H1 (cell line): ENCODE data around the gene ZNF654. TPM values are rescaled to one million over a fixed set of nuclear protein-coding genes. Genes with fewer than 3 reads are reported as not detected.
A peak's percentile ranks its signal among the peaks of the same experiment; 100 is the strongest.

Experiments used
- CBX8 ChIP-seq: fragments of 300-800, 300-1000 bp; sonication (generic); IDR thresholded peaks from 2 replicates; pipeline ENCODE4 v1.7.1; 2016; ENCODE audit warnings: low read depth, low read length, borderline replicate concordance
- GABPA ChIP-seq: IDR thresholded peaks from 2 replicates; pipeline ENCODE4 v1.6.1; 2011; ENCODE audit warnings: mild to moderate bottlenecking, low read length, moderate library complexity, borderline replicate concordance; ENCODE audit not compliant: insufficient read depth
- HDAC2 ChIP-seq, 2 experiments: fragments of 300-600 bp in 1 of 2; sonication (generic) in 1 of 2; IDR thresholded peaks; 2 replicates each; pipeline ENCODE4 v1.6.1; 2011 to 2012; ENCODE audit warnings: low read depth in 2 of 2, low read length in 2 of 2, mild to moderate bottlenecking in 2 of 2, moderate library complexity in 2 of 2, borderline replicate concordance in 1 of 2, inconsistent platforms in 1 of 2
- JUND ChIP-seq: IDR thresholded peaks from 2 replicates; pipeline ENCODE4 v1.6.1; 2011; ENCODE audit warnings: mild to moderate bottlenecking, improper control_type of control experiment, low read length
- KDM4A ChIP-seq: IDR thresholded peaks from one replicate; pipeline ENCODE4 v1.7.1; 2012; ENCODE audit warnings: low read depth, mild to moderate bottlenecking, moderate library complexity, low read length, inconsistent platforms; ENCODE audit not compliant: severe bottlenecking
- MAX ChIP-seq: IDR thresholded peaks from 2 replicates; pipeline ENCODE4 v1.6.1; 2012; ENCODE audit warnings: inconsistent platforms
- PHF8 ChIP-seq: fragments of 200-600 bp; sonication (generic); conservative IDR thresholded peaks from 2 replicates; pipeline ENCODE4 v1.7.1; 2012; ENCODE audit warnings: low read depth, mild to moderate bottlenecking, inconsistent platforms, low read length, moderate library complexity
- RAD21 ChIP-seq, 2 experiments: IDR thresholded peaks in 1 of 2; conservative IDR thresholded peaks in 1 of 2; 2 replicates each; pipeline ENCODE4 v1.6.1; 2011; ENCODE audit warnings: low read depth in 2 of 2, low read length in 2 of 2, improper control_type of control experiment in 1 of 2, inconsistent platforms in 1 of 2, mild to moderate bottlenecking in 1 of 2, moderate library complexity in 1 of 2
- RFX5 ChIP-seq: IDR thresholded peaks from 2 replicates; pipeline ENCODE4 v1.6.1; 2011; ENCODE audit warnings: low read depth, low read length, improper control_type of control experiment, borderline replicate concordance
- RXRA ChIP-seq: IDR thresholded peaks from 2 replicates; pipeline ENCODE4 v1.6.1; 2011; ENCODE audit warnings: low read depth, mild to moderate bottlenecking, low read length, moderate library complexity; ENCODE audit not compliant: insufficient read depth
- SP1 ChIP-seq: IDR thresholded peaks from 2 replicates; pipeline ENCODE4 v1.6.1; 2011; ENCODE audit warnings: low read depth, low read length
- SP4 ChIP-seq: IDR thresholded peaks from 2 replicates; pipeline ENCODE4 v1.6.1; 2012; ENCODE audit warnings: low read length, inconsistent platforms
- SRF ChIP-seq: IDR thresholded peaks from 2 replicates; pipeline ENCODE4 v1.6.1; 2011; ENCODE audit warnings: mild to moderate bottlenecking, low read depth, low read length, moderate library complexity
- SUZ12 ChIP-seq: fragments of 200-600 bp; sonication (generic); IDR thresholded peaks from 2 replicates; pipeline ENCODE4 v1.6.1; 2012; ENCODE audit warnings: mild to moderate bottlenecking, inconsistent platforms, low read length, moderate library complexity, mixed read lengths
- TAF1 ChIP-seq: IDR thresholded peaks from 2 replicates; pipeline ENCODE4 v1.6.1; 2011; ENCODE audit warnings: mild to moderate bottlenecking, low read depth, low read length
- TBP ChIP-seq: IDR thresholded peaks from 2 replicates; pipeline ENCODE4 v1.6.1; 2011; ENCODE audit warnings: low read depth, low read length, improper control_type of control experiment
- TCF12 ChIP-seq: IDR thresholded peaks from 2 replicates; pipeline ENCODE4 v1.6.1; 2011; ENCODE audit warnings: low read depth, mild to moderate bottlenecking, low read length
- YY1 ChIP-seq: IDR thresholded peaks from 2 replicates; pipeline ENCODE4 v1.6.1; 2011; ENCODE audit warnings: low read depth, mild to moderate bottlenecking, low read length
- polyA plus RNA-seq, 7 experiments: library from polyadenylated mRNA; depleted of rRNA in 3 of 7; stranded (reverse) in 5 of 7; unstranded in 2 of 7; fragments of >200 nt in 5 of 7; fragments of 200-250 nt in 2 of 7; gene quantifications; 1 replicate in 5 of 7; 2 replicates in 1 of 7; 4 replicates in 1 of 7; pipeline versions ENCODE4 v1.2.1 to v1.2.3, GENCODE V29; 2011 to 2013; ENCODE audit warnings: missing spikeins in 2 of 7, mixed read lengths in 2 of 7
- total RNA-seq: library from RNA; stranded (reverse); fragmentation: NEBNext Ultra II Directional; extraction: Animal tissue kit (Norgen Biotek cat#: 25700); gene quantifications from 2 replicates; pipeline ENCODE4 v1.2.1, GENCODE V29; 2021
- TF ChIP-seq, protein P1 (sequence below): IDR thresholded peaks from 2 replicates; pipeline ENCODE4 v1.6.1; 2011; ENCODE audit warnings: low read depth, mild to moderate bottlenecking, low read length; ENCODE audit not compliant: insufficient read depth
- TF ChIP-seq, protein P2 (sequence below): IDR thresholded peaks from 2 replicates; pipeline ENCODE4 v1.6.1; 2011; ENCODE audit warnings: low read length, improper control_type of control experiment

Gene ZNF654
- total and polyA plus RNA-seq, 2 of the 8 experiments (the other 6 are each of a cell fraction or from before 2014, with no cell fraction given): 0.47 to 5.3 TPM

DNA sequence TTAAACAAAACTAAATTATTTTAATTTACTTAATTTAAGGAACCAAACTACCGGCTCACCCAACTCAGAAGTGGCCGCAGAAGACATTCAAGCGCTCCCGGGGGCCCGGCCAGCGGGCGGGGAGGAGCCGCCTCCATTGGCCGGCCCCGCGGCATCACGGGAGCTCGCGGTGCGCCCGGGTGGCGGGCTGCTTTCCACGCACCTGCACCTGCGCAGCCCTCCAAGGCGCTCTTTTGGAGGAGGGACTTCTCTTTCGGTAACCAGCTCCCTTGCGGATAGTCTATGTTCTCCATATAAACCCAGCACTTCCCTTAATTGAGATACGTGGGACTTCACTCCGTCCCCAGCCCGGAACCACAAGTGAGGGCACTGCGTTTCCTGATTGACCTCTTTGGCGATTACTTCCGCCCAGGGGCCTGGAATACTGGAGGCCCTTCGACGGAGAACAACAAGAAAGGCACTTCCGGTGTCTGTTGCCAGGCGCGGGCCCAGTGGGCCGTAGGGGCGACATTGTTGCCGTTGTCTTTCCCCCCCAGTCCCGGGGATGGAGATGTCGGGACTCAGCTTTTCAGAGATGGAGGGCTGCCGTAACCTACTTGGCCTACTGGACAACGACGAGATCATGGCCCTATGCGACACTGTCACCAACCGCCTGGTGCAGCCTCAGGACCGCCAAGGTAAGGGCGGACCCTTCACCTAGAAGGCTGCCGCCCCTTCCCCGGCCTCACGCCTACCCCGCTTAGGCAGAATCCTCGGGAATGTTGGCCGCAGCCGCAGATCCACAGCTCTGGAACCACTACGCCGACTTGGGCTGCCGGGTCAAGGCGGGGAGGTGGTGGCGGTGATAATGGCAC is 90.7 kb downstream of the ZNF654 start, which contains the start of gene C3orf38 (continued):
- TF ChIP-seq TCF12: 0 out of 2 replicates have a peak, but pooled peaks have one; percentile 57
- TF ChIP-seq GABPA: peak; percentile 98
- no peak for TF ChIP-seq RAD21 (IDR thresholded peaks at IDR 0.05 in 1 of 2, conservative IDR thresholded peaks at IDR 0.05 in 1 of 2; ENCODE audit: low read depth in 2 of 2, low read length in 2 of 2)
- peak; percentile 18; the same call in 1 of the 2 replicates for TF ChIP-seq SRF
- no peak for TF ChIP-seq SUZ12
- TF ChIP-seq MAX: peak; percentile 64; the same call in 1 of the 2 replicates
- peak; percentile 78; the same call in 1 of the 2 replicates for TF ChIP-seq SP4
- TF ChIP-seq RXRA: no peak
- TF ChIP-seq RFX5: peak; percentile 12; the same call in 1 of the 2 replicates
- TF ChIP-seq KDM4A: peak; percentile 94
- TF ChIP-seq JUND: peak; percentile 12; the same call in 1 of the 2 replicates
- peak; percentile 39; the same call in 1 of the 2 replicates for TF ChIP-seq YY1
- 0 out of 4 replicates have a peak, but pooled peaks of 1 of the 2 experiments have one; percentile 55 for TF ChIP-seq HDAC2 (IDR thresholded peaks at IDR 0.05; ENCODE audit: borderline replicate concordance in 1 of 2, low read depth in 2 of 2, low read length in 2 of 2)
- no peak for TF ChIP-seq CBX8
- TF ChIP-seq PHF8: peak; percentile 88
- TF ChIP-seq, protein P1, sequence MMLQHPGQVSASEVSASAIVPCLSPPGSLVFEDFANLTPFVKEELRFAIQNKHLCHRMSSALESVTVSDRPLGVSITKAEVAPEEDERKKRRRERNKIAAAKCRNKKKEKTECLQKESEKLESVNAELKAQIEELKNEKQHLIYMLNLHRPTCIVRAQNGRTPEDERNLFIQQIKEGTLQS: no peak
- peak; percentile 91 for TF ChIP-seq TBP
- 0 out of 2 replicates have a peak, but pooled peaks have one; percentile 49 for TF ChIP-seq SP1
- TF ChIP-seq TAF1: peak; percentile 87
- TF ChIP-seq, protein P2, sequence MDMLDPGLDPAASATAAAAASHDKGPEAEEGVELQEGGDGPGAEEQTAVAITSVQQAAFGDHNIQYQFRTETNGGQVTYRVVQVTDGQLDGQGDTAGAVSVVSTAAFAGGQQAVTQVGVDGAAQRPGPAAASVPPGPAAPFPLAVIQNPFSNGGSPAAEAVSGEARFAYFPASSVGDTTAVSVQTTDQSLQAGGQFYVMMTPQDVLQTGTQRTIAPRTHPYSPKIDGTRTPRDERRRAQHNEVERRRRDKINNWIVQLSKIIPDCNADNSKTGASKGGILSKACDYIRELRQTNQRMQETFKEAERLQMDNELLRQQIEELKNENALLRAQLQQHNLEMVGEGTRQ: no peak
